ENCODE data around the gene TSSK2. TPM values are rescaled to one million over a fixed set of nuclear protein-coding genes. Genes with fewer than 3 reads are reported as not detected.

The TSSK2 gene
- total RNA-seq, 2 experiments from 2014 or later: not detected

GRCh38 chr22:19138217-19139000 is 7.3 kb downstream of the TSSK2 start:
- Histone ChIP-seq H4K20me1 (ENCODE audit: insufficient read depth, low read length) (no peaks in the 10 kb centered on the region), H3K36me3 (ENCODE audit: insufficient read depth, low read length) (peaks cover 68% of the 10 kb centered on the region), H3K27ac (ENCODE audit: low read depth, low read length, poor library complexity, severe bottlenecking) (no peak overlapping the region), H3K4me2 (ENCODE audit: low read length) (no peak overlapping the region), H3K9me2 (ENCODE audit: insufficient read depth, low read length) (no peaks in the 10 kb centered on the region), H2AFZ (ENCODE audit: low read length) (no peak overlapping the region), H3K79me2 (ENCODE audit: insufficient read depth, low read depth, low read length) (peaks cover 4% of the 10 kb centered on the region; the same call in 1 of the 2 replicates), H3K9me3 (ENCODE audit: low read length) (no peaks in the 10 kb centered on the region), H3K4me3 (ENCODE audit: low read depth, low read length, poor library complexity, severe bottlenecking) (no peak overlapping the region), H3K4me1 (ENCODE audit: insufficient read depth, low read length, poor library complexity, severe bottlenecking) (peaks cover 4% of the 10 kb centered on the region)
- DNase-seq (ENCODE audit: low spot score): no peak
- intact Hi-C loops (cut with micrococcal nuclease; ENCODE audit: unreplicated experiment): no loop called here
- ChIA-PET POLR2A (no interaction called here), CTCF (ENCODE audit: unreplicated experiment) (no interaction called here)
- TF ChIP-seq EZH2phosphoT487 (IDR thresholded peaks at IDR 0.05; ENCODE audit: borderline replicate concordance, low read depth, low read length) (no peak), CTCF (conservative IDR thresholded peaks at IDR 0.05; ENCODE audit: low read length) (no peak)
- no TSS peak for BruUV-seq (replicated peaks)

GRCh38 chr22:19139001-19139356 is 7.9 kb downstream of the TSSK2 start:
- peaks cover 62% of the 10 kb centered on the region for H3K36me3 ChIP-seq (ENCODE audit: insufficient read depth, low read length)
- POLR2A ChIA-PET: no interaction called here

More at GRCh38 chr22:19139001-19139356, 7.9 kb downstream of the TSSK2 start:
- Histone ChIP-seq H3K4me2 (ENCODE audit: low read length) (no peak overlapping the region), H2AFZ (ENCODE audit: low read length) (no peak overlapping the region), H3K4me3 (ENCODE audit: low read depth, low read length, poor library complexity, severe bottlenecking) (no peak overlapping the region), H3K9me2 (ENCODE audit: insufficient read depth, low read length) (no peaks in the 10 kb centered on the region), H4K20me1 (ENCODE audit: insufficient read depth, low read length) (no peaks in the 10 kb centered on the region), H3K27ac (ENCODE audit: low read depth, low read length, poor library complexity, severe bottlenecking) (no peak overlapping the region), H3K79me2 (ENCODE audit: insufficient read depth, low read depth, low read length) (peaks cover 10% of the 10 kb centered on the region; the same call in 1 of the 2 replicates), H3K9me3 (ENCODE audit: low read length) (no peaks in the 10 kb centered on the region), H3K4me1 (ENCODE audit: insufficient read depth, low read length, poor library complexity, severe bottlenecking) (peaks cover 9% of the 10 kb centered on the region)
- TF ChIP-seq EZH2phosphoT487 (IDR thresholded peaks at IDR 0.05; ENCODE audit: borderline replicate concordance, low read depth, low read length) (no peak), CTCF (conservative IDR thresholded peaks at IDR 0.05; ENCODE audit: low read length) (no peak)
- intact Hi-C loops (cut with micrococcal nuclease; ENCODE audit: unreplicated experiment): no loop called here
- no TSS peak for BruUV-seq (replicated peaks)
- CTCF ChIA-PET (ENCODE audit: unreplicated experiment): no interaction called here
- DNase-seq (ENCODE audit: low spot score): no peak
